A172 (cell line): ENCODE measurements around the gene SH3GL1. TPM values are rescaled to one million over a fixed set of nuclear protein-coding genes. Genes with fewer than 3 reads are reported as not detected.
"Not testable (repeated sequence)": the region's sequence is repeated elsewhere in the genome, so short reads cannot be mapped to it uniquely, and the experiment has no call there.

Experiments
- DNase-seq: peaks from one replicate; pipeline ENCODE4 v3.0.0-alpha.2; 2015; ENCODE audit warnings: low spot score
- total RNA-seq: library from RNA; depleted of rRNA; stranded (reverse); fragments of >200 nt; shearing (Covaris generic); gene quantifications from 2 replicates; pipeline ENCODE4 v1.2.3, GENCODE V29; 2014

The SH3GL1 gene
- total RNA-seq, 1 experiment from 2014 or later: 94.0 TPM

GRCh38 chr19:4363571-4364304, 36.6 kb downstream of the SH3GL1 start:
- DNase-seq: no peak

DNA sequence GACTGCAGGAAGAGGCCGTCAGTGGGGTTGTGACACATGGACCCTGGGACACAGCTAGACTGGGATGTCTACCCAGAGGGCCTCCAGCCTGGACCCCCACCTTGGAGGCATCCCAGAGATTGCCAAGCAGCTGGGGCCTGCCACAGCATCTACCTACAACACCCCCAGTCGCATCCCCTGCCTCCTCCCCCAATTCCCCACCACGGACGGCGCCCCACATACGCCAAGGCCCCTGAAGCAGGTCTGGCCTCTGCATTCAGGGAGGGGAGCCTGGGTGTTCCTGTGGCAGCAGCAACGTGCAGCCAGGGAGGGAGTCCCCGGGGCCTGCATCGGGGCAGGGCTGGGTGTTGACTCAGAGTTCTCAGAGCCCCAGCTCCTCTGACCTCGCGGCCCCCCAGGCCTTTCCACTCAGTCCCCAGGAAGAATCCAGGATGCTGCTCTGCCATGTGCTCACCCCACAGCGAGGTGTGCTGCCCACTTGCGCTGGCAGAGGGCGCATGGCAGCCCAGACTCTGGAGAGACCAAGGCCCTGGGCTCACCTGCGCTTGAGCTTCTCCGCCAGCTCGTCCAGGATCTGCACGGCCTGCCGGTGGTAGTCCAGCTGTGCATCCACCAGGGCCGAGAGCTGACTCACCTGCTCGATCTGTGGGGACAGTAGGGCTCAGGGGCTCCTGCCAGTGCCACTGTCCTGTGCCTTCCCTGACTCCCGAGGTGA, 37.4 kb downstream of the SH3GL1 start:
- DNase-seq: peak; percentile 52

DNA sequence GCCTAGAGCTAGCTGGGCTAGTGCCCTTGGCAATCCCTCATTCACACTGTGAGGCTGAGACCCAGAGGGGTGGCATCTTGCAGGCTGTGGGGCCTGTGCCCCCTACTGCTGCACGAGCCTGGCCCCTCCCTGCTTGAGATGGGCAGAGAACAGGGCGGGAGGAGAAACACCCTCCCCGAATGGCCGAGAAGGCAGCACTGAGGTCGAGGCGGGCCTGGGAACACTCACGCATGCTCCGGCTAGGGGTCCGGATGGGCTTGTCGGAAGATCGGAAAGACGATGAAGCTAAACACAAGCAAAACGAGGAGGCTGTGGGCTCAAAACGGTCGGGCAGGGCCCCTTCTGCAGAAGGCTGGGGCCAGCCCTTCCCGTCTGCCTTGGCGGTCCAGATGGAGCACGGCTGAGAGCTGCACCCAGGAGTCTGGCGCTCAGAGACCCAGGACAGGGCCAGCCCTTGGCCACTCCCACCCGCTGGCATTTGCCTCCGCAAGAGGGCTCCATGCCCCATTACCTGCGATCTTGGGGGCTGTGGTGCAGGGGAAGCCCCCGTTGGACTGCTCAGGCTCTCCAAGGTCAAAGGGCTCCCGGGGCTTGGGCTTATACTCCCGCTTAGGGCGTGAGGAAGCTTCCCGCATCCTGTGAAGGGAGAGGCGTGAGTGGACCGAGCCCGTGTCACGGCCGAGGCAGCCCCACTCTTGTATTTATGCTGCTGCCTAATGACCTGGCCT, 38.1 kb downstream of the SH3GL1 start:
- DNase-seq: no peak

DNA sequence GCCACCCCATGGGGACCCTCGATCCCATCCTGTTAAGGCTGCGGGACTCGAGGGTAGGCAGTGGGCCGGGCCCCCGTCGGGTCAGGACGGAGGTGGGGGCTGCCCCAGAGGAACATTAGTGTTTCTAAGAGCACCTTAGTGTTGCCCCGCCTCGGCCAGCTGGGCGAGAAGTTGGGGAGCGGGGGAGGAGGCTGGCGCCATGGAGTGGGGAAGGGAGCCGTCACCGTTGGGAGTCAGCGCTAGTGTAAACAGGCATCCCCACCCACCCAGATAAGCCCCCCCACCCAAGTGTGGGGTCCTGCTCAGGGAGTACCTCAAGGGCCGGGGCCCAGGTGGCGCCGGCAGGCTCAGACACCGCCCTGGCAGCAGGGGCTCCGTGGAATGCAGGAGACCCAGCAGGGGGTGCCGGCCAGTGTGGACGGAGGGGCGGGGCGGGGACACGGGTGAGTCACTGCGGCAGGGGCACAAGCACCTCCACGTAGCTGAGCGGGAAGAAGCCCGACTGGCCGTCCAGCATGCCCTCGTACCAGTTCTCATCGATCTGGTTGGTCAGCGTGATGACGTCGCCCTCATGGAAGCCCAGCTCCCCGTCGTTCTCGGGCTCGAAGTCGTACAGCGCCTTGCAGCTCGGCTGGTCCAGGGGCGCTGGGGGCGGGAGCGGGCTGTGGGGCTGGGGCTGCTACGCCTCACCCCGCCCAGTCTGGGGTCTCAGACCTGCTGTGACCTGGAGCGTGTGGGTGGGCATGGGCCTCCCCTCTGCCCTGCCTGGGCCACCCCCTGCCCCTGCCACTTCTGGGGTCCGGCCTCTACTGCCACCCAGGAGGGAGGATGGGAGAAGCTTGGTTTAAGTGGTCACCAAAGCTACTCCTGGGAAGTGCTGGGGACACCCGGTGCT, 38.9 kb downstream of the SH3GL1 start:
- DNase-seq: peak; percentile 96

GRCh38 chr19:4360641-4361151, 39.7 kb downstream of the SH3GL1 start:
- no peak for DNase-seq

DNA sequence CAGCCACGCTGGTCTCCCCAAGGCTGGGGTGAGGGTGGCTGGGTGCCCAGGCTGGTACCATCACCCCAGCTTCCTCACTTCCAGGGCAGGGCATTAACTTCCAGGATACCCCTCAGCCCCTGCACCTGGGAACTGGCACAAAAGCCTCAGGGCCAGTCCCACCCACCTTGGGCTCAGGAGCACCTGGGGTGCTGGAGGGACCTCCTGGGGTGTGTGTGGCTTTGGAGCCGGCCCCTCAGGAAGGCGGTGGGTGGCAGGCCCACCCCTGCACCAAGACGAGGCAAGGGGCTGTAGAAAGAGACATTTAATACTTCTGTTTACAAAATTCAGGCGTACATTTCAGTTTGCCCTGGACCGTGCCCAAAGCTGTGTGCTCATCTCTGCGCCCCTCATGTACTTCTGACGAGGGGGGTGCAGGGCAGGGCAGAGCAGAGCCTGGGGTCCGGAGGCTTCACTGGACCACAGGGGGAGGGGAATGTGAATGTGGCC, 40.2 kb downstream of the SH3GL1 start:
- no peak for DNase-seq

GRCh38 chr19:4359627-4360000, 40.7 kb downstream of the SH3GL1 start:
- DNase-seq: no peak

GRCh38 chr19:4358709-4359626, 41.4 kb downstream of the SH3GL1 start:
- no peak for DNase-seq

DNA sequence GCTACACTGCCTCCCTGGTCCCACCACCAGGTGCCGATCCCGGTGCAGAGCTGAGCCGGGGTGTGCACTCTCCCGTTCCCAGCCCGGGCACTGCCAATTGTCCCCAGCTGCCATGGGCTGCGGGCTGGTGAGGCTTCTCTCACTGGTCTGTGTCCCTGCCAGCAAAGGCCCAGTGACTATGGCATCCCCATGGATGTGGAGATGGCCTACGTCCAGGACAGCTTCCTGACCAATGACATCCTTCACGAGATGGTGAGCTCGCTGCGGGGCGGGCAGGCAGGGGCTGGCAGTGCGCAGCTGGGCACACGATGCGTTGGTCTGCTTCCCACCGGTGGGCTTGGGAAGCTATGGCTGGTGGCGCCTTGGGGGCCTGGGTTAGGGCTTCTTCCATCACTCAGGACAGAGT, 42.4 kb downstream of the SH3GL1 start:
- DNase-seq: no peak

DNA sequence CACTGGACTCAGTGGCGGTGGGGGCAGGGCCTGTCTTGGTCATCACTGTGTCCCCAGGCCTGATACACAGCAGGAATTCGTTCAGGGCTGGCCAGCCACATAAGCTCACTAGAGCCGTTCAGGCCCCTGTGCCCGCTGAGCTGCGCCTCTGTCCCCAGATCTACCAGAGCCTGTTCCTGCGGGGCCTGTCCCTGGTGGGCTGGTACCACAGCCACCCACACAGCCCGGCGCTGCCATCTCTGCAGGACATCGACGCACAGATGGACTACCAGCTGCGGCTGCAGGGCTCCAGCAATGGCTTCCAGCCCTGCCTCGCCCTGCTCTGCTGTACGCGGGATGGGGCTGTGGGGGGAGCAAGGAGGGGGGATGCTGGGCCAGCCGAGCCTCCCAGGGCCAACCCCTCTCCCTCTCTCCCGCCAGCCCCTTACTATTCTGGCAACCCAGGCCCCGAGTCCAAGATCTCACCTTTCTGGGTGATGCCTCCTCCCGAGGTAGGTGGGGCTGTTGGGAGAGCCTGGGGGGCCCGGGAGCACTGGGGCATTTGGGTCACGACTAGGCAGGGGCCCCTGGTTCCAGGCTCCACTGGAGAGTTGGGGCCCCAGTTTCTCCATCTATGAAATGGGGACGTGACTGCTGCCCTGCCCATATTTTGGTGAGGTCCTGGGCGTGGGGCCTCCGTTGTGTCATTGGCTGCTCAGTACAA, 43.1 kb downstream of the SH3GL1 start:
- DNase-seq: no peak

DNA sequence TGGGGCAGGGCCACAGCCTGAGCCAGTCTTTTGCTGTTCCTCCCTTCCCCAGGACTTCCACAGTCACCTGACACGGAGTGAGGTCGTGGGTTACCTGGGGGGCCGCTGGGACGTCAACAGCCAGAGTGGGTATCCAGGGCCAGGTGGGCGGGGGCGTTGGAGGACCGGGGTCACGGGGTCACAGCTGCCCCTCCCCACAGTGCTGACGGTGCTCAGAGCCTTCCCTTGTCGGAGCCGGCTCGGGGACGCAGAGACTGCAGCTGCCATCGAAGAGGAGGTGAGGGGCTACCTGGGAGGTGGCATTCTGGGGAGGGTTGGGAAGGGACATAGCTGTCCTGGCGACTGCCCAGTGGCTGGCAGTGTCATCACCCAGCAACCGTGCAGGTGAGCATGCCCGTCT, 45.5 kb downstream of the SH3GL1 start:
- DNase-seq: no peak

DNA sequence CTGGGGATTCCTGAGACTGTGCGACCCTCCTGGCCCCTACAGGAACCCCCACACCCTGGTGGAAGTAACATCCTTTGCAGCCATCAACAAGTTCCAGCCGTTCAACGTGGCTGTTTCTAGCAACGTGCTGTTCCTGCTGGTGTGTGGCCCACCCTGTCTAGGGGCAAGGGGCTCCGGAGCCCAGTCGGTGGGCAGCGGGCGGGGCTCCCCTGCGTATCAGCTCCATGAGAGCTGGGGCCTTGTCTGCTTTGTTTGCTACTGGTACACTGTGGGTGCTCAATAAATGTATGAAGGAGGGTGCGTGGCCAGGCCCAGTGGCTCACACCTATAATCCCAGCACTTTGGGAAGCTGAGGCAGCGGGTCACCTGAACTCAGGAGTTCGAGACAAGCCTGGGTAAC, 46.1 kb downstream of the SH3GL1 start:
- no peak for DNase-seq

DNA sequence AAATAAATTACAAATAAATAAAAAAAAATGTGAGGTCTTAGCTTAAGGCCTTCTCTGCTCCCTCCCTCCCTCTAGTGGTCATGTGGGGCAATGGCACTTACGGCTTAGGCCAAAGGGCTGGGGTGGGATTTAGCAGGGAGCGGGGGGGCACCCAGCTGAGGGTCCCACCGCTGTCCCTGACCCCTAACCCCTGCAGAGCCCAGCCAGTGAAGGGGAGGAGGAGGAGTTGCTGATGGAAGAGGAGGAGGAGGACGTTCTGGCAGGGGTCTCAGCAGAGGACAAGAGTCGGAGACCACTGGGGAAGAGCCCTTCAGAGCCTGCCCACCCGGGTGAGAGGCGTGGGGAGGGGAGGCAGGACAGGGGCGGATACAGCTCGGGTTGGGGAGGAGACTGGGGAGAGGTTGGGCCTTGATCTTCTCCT, 47.6 kb downstream of the SH3GL1 start:
- peak; percentile 55 for DNase-seq

DNA sequence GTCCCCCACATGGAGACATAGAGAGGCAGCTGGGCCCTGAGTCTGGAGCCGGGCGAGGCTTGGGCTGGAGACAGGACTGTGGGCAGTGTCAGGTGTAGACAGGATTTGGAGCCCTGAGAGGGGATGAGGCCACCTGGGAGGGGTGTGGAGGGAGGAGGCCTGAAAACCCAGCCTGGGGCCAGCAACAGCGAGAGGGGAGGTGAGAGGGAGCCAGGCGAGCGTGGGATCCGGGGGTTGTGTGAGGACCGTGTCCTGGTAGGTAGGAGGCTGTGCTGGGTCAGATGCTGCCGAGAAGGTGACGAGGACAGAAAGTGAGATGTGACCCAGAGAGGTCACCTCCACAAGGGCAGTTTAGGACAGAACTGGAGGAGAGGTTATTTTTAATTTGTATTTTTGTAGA, 49.6 kb downstream of the SH3GL1 start:
- no peak for DNase-seq

- DNase-seq: no peak
These were observed 50.2 kb downstream of the SH3GL1 start for GRCh38 chr19:4350111-4350510.

DNA sequence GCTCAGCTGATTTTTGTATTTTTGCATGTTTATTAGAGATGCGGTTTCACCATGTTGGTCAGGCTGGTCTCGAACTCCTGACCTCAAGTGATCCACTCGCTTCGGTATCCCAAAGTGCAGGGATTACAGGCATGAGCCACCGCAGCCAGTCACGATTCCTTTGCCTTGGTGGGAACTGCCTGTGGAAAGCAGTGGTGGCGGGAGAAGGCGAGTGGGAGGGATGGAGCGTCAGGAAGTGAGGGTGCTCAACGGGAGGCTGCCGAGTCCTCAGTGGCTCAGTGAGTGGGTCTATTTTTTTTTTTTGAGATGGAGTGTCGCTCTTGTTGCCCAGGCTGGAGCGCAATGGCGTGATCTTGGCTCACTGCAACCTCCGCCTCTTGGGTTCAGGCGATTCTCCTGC, 51.1 kb downstream of the SH3GL1 start:
- DNase-seq: not testable (repeated sequence)

DNA sequence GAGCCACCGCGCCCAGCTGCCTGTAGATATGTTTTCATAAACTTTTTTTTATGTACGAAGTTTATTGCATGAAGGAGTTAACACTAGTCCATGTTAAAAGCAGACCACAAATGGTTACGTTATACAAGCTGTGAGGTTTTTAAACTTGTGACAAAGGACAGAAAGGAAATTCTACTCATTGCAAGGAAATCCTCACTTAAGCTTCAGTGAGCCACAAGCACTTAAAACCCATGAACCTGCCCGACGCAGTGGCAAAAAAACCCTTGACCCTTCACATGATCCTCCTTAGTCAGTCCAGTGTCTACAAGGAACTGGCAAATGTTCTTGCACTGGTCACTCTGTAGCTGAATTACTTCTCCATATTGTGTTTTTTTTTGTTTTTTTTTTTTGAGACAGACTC, 52.8 kb downstream of the SH3GL1 start:
- DNase-seq: no peak

DNA sequence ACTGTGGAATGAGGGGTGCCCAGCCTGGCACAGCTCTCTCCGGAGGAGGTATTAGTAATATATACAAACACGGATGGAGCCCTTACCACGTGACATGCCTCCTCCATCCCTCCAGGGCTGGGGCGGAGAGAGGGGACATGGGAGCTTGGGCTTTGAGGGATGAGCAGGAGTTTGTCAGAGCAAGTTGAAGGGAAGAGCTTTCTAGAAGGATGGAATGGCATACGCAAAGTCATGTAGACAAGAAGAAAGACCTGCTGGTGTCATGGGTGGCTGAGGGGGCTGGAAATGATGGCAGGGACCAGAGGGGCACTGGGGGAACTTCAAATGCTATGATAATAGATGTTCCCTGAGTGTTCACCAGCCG, 54.3 kb downstream of the SH3GL1 start:
- DNase-seq: no peak

DNA sequence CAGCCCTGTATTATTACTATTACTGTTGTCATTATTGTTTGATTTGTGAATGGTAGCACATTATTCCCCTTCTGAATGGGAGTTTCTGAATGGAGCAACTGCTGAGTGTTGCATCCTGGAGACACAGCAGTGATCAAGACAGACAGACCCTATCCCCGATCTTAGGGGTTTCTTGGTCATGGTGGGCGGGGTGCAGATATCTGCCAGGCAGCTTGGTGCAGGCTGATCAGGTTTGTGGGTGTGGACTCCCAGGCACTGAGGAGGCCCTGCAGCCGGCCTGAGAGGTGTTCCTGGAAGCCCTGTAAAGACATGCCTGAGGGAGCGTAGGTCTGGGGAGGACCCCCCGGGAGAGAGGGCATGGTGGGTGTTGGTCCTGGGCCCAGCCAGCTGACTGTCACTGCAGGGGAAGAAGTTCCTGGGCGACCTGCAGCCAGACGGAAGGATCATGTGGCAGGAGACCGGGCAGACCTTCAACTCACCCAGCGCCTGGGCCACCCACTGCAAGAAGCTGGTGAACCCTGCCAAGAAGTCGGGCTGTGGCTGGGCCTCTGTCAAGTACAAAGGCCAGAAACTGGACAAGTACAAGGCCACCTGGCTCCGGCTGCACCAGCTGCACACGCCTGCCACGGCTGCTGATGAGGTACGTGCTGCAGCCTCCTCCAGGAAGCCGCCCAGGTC, 54.9 kb downstream of the SH3GL1 start:
- no peak for DNase-seq
